Loucy (cell line): ENCODE data around the gene EDN1.

Experiments used
- H2AFZ ChIP-seq: fragments of 200-600 bp; sonication (generic); 2 replicates; pipeline ENCODE4 v1.6.0; 2016; ENCODE audit warnings: antibody characterized with exemption, mild to moderate bottlenecking, low read length, moderate library complexity
- H3F3A ChIP-seq: fragments of 200-600 bp; 2 replicates; pipeline ENCODE4 v1.6.0; 2016; ENCODE audit warnings: antibody characterized with exemption, low read depth, mild to moderate bottlenecking
- H3K27me3 ChIP-seq: fragments of 200-600 bp; sonication (generic); 2 replicates; pipeline ENCODE4 v1.6.1; 2014; ENCODE audit warnings: low read length, mild to moderate bottlenecking; ENCODE audit not compliant: insufficient read depth, poor library complexity, severe bottlenecking
- H3K36me3 ChIP-seq: fragments of 200-600 bp; sonication (generic); 2 replicates; pipeline ENCODE4 v1.6.1; 2016; ENCODE audit warnings: low read length; ENCODE audit not compliant: insufficient read depth
- H3K4me1 ChIP-seq: fragments of 200-600 bp; sonication (generic); 2 replicates; pipeline ENCODE4 v1.5.1; 2014; ENCODE audit warnings: low read length, mild to moderate bottlenecking; ENCODE audit not compliant: insufficient read depth, poor library complexity, severe bottlenecking
- H3K4me2 ChIP-seq: fragments of 200-600 bp; sonication (generic); 2 replicates; pipeline ENCODE4 v1.6.0; 2014; ENCODE audit warnings: antibody characterized with exemption, low read length, low read depth, mild to moderate bottlenecking; ENCODE audit not compliant: poor library complexity, severe bottlenecking
- H3K4me3 ChIP-seq: fragments of 200-600 bp; sonication (generic); 2 replicates; pipeline ENCODE4 v1.5.1; 2014; ENCODE audit warnings: low read length, mild to moderate bottlenecking, mixed read lengths; ENCODE audit not compliant: poor library complexity, severe bottlenecking
- H3K79me2 ChIP-seq: fragments of 200-600 bp; sonication (generic); 2 replicates; pipeline ENCODE4 v1.6.1; 2014; ENCODE audit warnings: low read length; ENCODE audit not compliant: insufficient read depth
- H3K9ac ChIP-seq: fragments of 200-600 bp; sonication (generic); 2 replicates; pipeline ENCODE4 v1.6.0; 2014; ENCODE audit warnings: mild to moderate bottlenecking, low read depth, low read length, moderate library complexity; ENCODE audit not compliant: poor library complexity, severe bottlenecking
- H3K9me2 ChIP-seq: fragments of 200-600 bp; sonication (generic); replicated peaks from 2 replicates; pipeline ENCODE4 v1.6.1; 2016; ENCODE audit warnings: low read depth, low read length, mixed read lengths
- H3K9me3 ChIP-seq: fragments of 200-600 bp; sonication (generic); 2 replicates; pipeline ENCODE4 v1.6.1; 2014; ENCODE audit warnings: mild to moderate bottlenecking, antibody characterized with exemption, low read length, low read depth; ENCODE audit not compliant: insufficient read depth
- H4K20me1 ChIP-seq: fragments of 200-600 bp; sonication (generic); 2 replicates; pipeline ENCODE4 v1.6.0; 2014; ENCODE audit warnings: antibody characterized with exemption, low read length, mild to moderate bottlenecking; ENCODE audit not compliant: insufficient read depth, poor library complexity, severe bottlenecking
- EZH2phosphoT487 ChIP-seq: fragments of 200-600 bp; IDR thresholded peaks from 2 replicates; pipeline ENCODE4 v1.6.1; 2018; ENCODE audit warnings: antibody characterized with exemption, mild to moderate bottlenecking, moderate library complexity, borderline replicate concordance
- TF ChIP-seq, protein P1 (sequence below): fragments of 200-600 bp; sonication (generic); conservative IDR thresholded peaks from 2 replicates; pipeline ENCODE4 v1.5.1; 2014; ENCODE audit warnings: mild to moderate bottlenecking, antibody characterized with exemption, low read length

EDN1 gene

DNA sequence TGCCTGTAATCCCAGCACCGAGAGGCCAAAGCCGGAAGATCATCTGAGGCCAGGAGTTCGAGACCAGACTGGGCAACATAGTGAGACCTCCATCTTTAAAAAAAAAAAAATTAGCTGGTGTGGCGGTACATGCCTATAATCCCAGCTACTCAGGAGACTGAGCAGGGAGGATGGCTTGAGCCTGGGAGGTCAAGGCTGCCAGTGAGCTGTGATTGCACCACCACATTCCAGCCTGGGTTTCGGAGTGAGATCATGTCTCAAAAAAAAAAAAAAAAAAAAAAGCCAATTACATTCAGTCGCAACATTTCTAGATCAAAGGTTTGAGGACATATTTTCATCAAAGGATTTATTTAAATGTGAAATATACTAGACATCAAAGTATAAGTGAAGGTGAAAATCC lies 32.0 kb upstream of the EDN1 start:
- no peak overlapping the region for H3K4me2 ChIP-seq
- H3K36me3 ChIP-seq = no peaks in the 10 kb centered on the region
- no peaks in the 10 kb centered on the region for H3K4me1 ChIP-seq
- no peak overlapping the region for H2AFZ ChIP-seq
- H3K27me3 ChIP-seq = no peaks in the 10 kb centered on the region
- H3K9ac ChIP-seq = no peak overlapping the region
- H3K4me3 ChIP-seq = no peak overlapping the region
- no peaks in the 10 kb centered on the region for H4K20me1 ChIP-seq
- H3K9me2 ChIP-seq = no peaks in the 10 kb centered on the region
- no peaks in the 10 kb centered on the region for H3K9me3 ChIP-seq
- TF ChIP-seq, protein P1, sequence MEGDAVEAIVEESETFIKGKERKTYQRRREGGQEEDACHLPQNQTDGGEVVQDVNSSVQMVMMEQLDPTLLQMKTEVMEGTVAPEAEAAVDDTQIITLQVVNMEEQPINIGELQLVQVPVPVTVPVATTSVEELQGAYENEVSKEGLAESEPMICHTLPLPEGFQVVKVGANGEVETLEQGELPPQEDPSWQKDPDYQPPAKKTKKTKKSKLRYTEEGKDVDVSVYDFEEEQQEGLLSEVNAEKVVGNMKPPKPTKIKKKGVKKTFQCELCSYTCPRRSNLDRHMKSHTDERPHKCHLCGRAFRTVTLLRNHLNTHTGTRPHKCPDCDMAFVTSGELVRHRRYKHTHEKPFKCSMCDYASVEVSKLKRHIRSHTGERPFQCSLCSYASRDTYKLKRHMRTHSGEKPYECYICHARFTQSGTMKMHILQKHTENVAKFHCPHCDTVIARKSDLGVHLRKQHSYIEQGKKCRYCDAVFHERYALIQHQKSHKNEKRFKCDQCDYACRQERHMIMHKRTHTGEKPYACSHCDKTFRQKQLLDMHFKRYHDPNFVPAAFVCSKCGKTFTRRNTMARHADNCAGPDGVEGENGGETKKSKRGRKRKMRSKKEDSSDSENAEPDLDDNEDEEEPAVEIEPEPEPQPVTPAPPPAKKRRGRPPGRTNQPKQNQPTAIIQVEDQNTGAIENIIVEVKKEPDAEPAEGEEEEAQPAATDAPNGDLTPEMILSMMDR = no peak
- no peak for TF ChIP-seq EZH2phosphoT487
- no peaks in the 10 kb centered on the region for H3F3A ChIP-seq
- H3K79me2 ChIP-seq = no peaks in the 10 kb centered on the region

DNA sequence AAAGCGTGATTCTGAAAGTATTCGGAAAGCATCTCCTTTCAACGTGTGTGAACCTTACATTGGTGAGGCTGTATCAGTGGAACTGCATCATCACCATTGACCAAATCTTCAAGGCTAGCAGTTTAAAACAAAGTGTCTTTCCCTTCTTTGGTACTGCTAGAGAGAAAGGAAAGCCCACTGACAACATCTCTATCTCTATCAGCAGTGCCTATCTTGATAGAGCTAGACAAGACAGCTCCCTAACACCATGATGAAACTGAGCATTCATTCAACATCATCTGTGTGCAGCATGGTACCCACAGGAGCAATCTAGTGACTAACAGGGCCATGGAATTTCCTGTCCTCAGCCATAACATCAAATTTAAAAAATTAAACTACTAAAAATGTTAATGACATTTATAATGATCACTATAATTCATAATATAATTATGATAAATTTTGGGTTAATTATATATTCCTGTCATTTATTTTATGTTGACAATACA lies 31.5 kb upstream of the EDN1 start:
- Histone ChIP-seq H3K9me2 (no peaks in the 10 kb centered on the region), H3K9ac (no peak overlapping the region), H2AFZ (no peak overlapping the region), H3K79me2 (no peaks in the 10 kb centered on the region), H4K20me1 (no peaks in the 10 kb centered on the region), H3K27me3 (no peaks in the 10 kb centered on the region), H3K4me3 (no peak overlapping the region), H3K36me3 (no peaks in the 10 kb centered on the region), H3K9me3 (no peaks in the 10 kb centered on the region), H3F3A (no peaks in the 10 kb centered on the region), H3K4me1 (no peaks in the 10 kb centered on the region), H3K4me2 (no peak overlapping the region)
- TF ChIP-seq, protein P1 = no peak
- no peak for TF ChIP-seq EZH2phosphoT487

DNA sequence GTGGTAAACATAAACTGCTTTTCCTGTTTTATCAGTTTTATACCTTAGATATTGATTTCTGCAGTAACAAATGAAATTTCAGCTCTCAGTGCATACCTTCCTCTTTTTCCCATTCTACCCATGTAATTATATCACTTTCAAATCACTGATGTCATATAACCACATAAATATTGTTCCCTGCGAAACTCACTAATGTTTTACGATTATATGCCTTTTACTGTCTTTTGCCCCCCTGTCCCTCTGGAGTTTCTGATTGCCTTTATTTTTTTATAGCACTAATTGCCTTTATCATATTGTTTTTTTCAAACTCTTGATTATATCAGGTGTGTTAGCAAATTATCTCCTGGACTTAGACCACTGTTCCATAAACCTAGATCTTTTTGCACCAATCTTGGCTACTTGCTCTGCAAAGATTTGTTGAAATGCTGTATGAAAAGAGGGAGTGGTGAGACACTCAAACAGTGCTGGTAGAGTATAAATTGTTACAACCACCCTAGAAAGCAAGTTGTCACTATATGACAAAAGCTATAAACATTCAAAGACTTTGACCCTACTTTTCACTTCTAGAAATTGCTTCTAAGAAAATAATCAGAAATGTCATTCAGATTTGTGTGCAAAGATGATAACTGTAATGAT lies 29.6 kb upstream of the EDN1 start:
- H3K4me2 ChIP-seq = no peak overlapping the region
- H3K27me3 ChIP-seq = no peaks in the 10 kb centered on the region
- H3K9me2 ChIP-seq = no peaks in the 10 kb centered on the region
- H4K20me1 ChIP-seq = no peaks in the 10 kb centered on the region
- H3K4me1 ChIP-seq = no peaks in the 10 kb centered on the region
- no peak overlapping the region for H3K4me3 ChIP-seq
- no peak for TF ChIP-seq EZH2phosphoT487
- TF ChIP-seq, protein P1 = no peak
- H3K9ac ChIP-seq = no peak overlapping the region
- H3K9me3 ChIP-seq = no peaks in the 10 kb centered on the region
- no peaks in the 10 kb centered on the region for H3K36me3 ChIP-seq
- H3F3A ChIP-seq = no peaks in the 10 kb centered on the region
- H2AFZ ChIP-seq = no peak overlapping the region
- no peaks in the 10 kb centered on the region for H3K79me2 ChIP-seq
